ENCODE results near the gene IER5. TPM values are rescaled to one million over a fixed set of nuclear protein-coding genes. Genes with fewer than 3 reads are reported as not detected.

The IER5 gene
- total and polyA plus RNA-seq, 2 donors (not counting 1 experiment from before 2014, with no cell fraction given): 98.1 to 166 TPM

- Mint-ChIP-seq H3K27me3 (no peaks in the 10 kb centered on the region), H3K27ac (no peak overlapping the region), H3K9me3 (ENCODE audit: insufficient read depth) (no peaks in the 10 kb centered on the region), H3K4me3 (no peak overlapping the region), H3K4me1 (peaks cover 45% of the 10 kb centered on the region)
- no peaks in the 10 kb centered on the region for H3K79me2 ChIP-seq (ENCODE audit: control insufficient read depth, insufficient read depth, low read length)
- H3K27me3 ChIP-seq (replicated peaks in 1 of 4; ENCODE audit: control extremely low read depth in 1 of 4, control insufficient read depth in 3 of 4, insufficient read depth in 4 of 4, low read length in 3 of 4): no peaks in the 10 kb centered on the region
- no peaks in the 10 kb centered on the region for H3K9me3 ChIP-seq (ENCODE audit: control extremely low read depth in 1 of 3, control insufficient read depth in 2 of 3, insufficient read depth in 1 of 3, low read length in 2 of 3)
- H3K4me2 ChIP-seq (replicated peaks; ENCODE audit: low read depth, low read length, poor library complexity, severe bottlenecking): no peak overlapping the region
- ChIA-PET CTCF (no interaction called here), POLR2A (interaction anchor here (0.8 kb wide), 1 partner anchor 22 kb away, joined by 3 read pairs; no protein-coding TSS in a partner anchor)
- H3K27ac ChIP-seq (ENCODE audit: low read length in 2 of 2): no peak overlapping the region
- H3K36me3 ChIP-seq (replicated peaks in 1 of 2; ENCODE audit: control extremely low read depth in 1 of 2, control insufficient read depth in 1 of 2, extremely low read depth in 1 of 2, insufficient read depth in 2 of 2, low read length in 1 of 2): no peaks in the 10 kb centered on the region
- no peak for DNase-seq
- ATAC-seq (ENCODE audit: low read depth): no peak
- 58% methylated on average over 2 of the region's 2 CpGs for WGBS (ENCODE audit: insufficient coverage)
- H4K20me1 ChIP-seq (ENCODE audit: control insufficient read depth, insufficient read depth, low read length, poor library complexity, severe bottlenecking): no peaks in the 10 kb centered on the region
- H2AFZ ChIP-seq (ENCODE audit: insufficient read depth, low read depth, low read length, poor library complexity, severe bottlenecking): no peak overlapping the region
- H3K4me3 ChIP-seq (ENCODE audit: control extremely low read depth in 1 of 5, extremely low read depth in 1 of 5, insufficient read depth in 1 of 5, low read depth in 2 of 5, low read length in 4 of 5): no peak overlapping the region
- no peak overlapping the region for H3K9ac ChIP-seq (ENCODE audit: low read length)
- intact Hi-C loops (cut with micrococcal nuclease): no loop called here
- H3K4me1 ChIP-seq (ENCODE audit: control insufficient read depth in 2 of 2, insufficient read depth in 2 of 2, low read length in 2 of 2): peaks cover 32 to 36% of the 10 kb centered on the region in 2 donors
- no peak for TF ChIP-seq CTCF (IDR thresholded peaks at IDR 0.05)
- TF ChIP-seq EZH2 (IDR thresholded peaks at IDR 0.05; ENCODE audit: borderline replicate concordance, insufficient read depth, low read depth, low read length, poor library complexity, severe bottlenecking): no peak
These were observed 21.5 kb downstream of the IER5 start for GRCh38 chr1:181110013-181110412.

GRCh38 chr1:181111559-181111958 is 23.1 kb downstream of the IER5 start:
- H2AFZ ChIP-seq (ENCODE audit: insufficient read depth, low read depth, low read length, poor library complexity, severe bottlenecking): no peak overlapping the region
- H3K9me3 Mint-ChIP-seq (ENCODE audit: insufficient read depth): no peaks in the 10 kb centered on the region
- TF ChIP-seq CTCF (IDR thresholded peaks at IDR 0.05): no peak
- TF ChIP-seq EZH2 (IDR thresholded peaks at IDR 0.05; ENCODE audit: borderline replicate concordance, insufficient read depth, low read depth, low read length, poor library complexity, severe bottlenecking): no peak
- no peak overlapping the region for H3K27ac ChIP-seq (ENCODE audit: low read length in 2 of 2)
- no peaks in the 10 kb centered on the region for H3K27me3 Mint-ChIP-seq
- H4K20me1 ChIP-seq (ENCODE audit: control insufficient read depth, insufficient read depth, low read length, poor library complexity, severe bottlenecking): no peaks in the 10 kb centered on the region
- no peaks in the 10 kb centered on the region for H3K36me3 ChIP-seq (replicated peaks in 1 of 2; ENCODE audit: control extremely low read depth in 1 of 2, control insufficient read depth in 1 of 2, extremely low read depth in 1 of 2, insufficient read depth in 2 of 2, low read length in 1 of 2)
- H3K4me1 ChIP-seq (ENCODE audit: control insufficient read depth in 2 of 2, insufficient read depth in 2 of 2, low read length in 2 of 2): peaks cover 28 to 29% of the 10 kb centered on the region in 2 donors
- intact Hi-C loops (cut with micrococcal nuclease): no loop called here
- WGBS (ENCODE audit: insufficient coverage): 100% methylated on average over 1 of the region's 3 CpGs
- H3K4me2 ChIP-seq (replicated peaks; ENCODE audit: low read depth, low read length, poor library complexity, severe bottlenecking): no peak overlapping the region
- peaks cover 40% of the 10 kb centered on the region for H3K4me1 Mint-ChIP-seq
- no peak overlapping the region for H3K4me3 Mint-ChIP-seq
- no peaks in the 10 kb centered on the region for H3K79me2 ChIP-seq (ENCODE audit: control insufficient read depth, insufficient read depth, low read length)
- DNase-seq (no peak), ATAC-seq (ENCODE audit: low read depth) (no peak)
- ChIA-PET CTCF (interaction anchor here (0.5 to 1.4 kb wide), 4 partner anchors 11 to 1945 kb away, joined by 3 to 5 read pairs (median 4); no protein-coding TSS in a partner anchor), POLR2A (interaction anchor here (0.6 kb wide), 1 partner anchor 26 kb away, joined by 6 read pairs; no protein-coding TSS in a partner anchor)
- H3K9ac ChIP-seq (ENCODE audit: low read length): no peak overlapping the region
- no peaks in the 10 kb centered on the region for H3K9me3 ChIP-seq (ENCODE audit: control extremely low read depth in 1 of 3, control insufficient read depth in 2 of 3, insufficient read depth in 1 of 3, low read length in 2 of 3)
- no peaks in the 10 kb centered on the region for H3K27me3 ChIP-seq (replicated peaks in 1 of 4; ENCODE audit: control extremely low read depth in 1 of 4, control insufficient read depth in 3 of 4, insufficient read depth in 4 of 4, low read length in 3 of 4)
- H3K27ac Mint-ChIP-seq: peak overlapping the region; percentile 2
- no peak overlapping the region for H3K4me3 ChIP-seq (ENCODE audit: control extremely low read depth in 1 of 5, extremely low read depth in 1 of 5, insufficient read depth in 1 of 5, low read depth in 2 of 5, low read length in 4 of 5)
